ENCODE data around the gene SPTLC2.
A peak's percentile ranks its signal among the peaks of the same experiment; 100 is the strongest.

Gene SPTLC2

DNA sequence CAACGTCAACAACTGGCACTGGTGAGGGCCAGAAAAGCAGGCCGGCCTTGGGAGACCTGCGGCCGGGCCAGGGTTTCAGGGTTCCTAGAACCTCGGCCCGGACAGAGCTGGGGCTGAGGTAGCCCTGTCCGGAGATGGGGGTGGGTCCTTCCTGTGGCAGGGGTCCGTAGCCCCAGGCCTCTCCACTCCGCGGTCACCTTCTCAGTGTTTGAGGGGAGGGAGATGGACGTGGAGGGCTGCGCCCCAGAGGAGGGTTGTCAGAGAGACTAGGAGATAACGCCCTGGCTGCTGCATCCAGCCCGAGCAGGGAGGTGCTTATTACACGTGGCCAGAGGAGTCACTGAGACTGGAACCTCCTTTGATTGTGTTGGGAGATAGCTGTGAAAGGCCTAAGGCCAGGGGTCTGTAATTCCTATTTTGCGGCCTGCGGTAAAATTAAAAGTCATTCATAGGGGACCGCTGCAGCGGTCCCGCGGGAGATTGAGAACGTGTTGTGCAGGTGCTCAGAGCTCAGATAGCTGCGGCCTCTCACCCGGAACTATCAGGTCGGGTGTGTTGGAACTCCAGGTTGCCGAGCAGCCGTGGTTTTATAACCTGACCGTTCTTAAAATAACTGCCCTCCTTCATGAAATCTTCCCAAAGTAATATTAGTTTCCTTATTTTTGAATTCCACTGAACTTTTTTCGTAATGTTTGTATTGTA, 158.0 kb downstream of the SPTLC2 start:
- DNase-seq, result peak; percentile 8 to 11

GRCh38 chr14:77457522-77458248, 158.8 kb downstream of the SPTLC2 start, which contains the start of the genes AHSA1 and VIPAS39:
TSS of gene AHSA1 (plus strand) at chr14:77458093. CDS start at chr14:77458190, 97 bp downstream.
TSS of gene VIPAS39 (minus strand) at chr14:77457601. CDS start at chr14:77454102, 3,499 bp downstream.
- DNase-seq, result peak; percentile 88 to 91

GRCh38 chr14:77457115-77457521, 159.3 kb downstream of the SPTLC2 start:
- no peak for DNase-seq

Data from activated CD4-positive, alpha-beta T cell treated with anti-CD3 and anti-CD28 coated beads, Interleukin-2, amount 50 U/mL, for 4 hours (primary cell).